ENCODE measurements around the gene GPI.

- TF ChIP-seq CTCF (IDR thresholded peaks at IDR 0.05) (no peak), POLR2AphosphoS5 (IDR thresholded peaks at IDR 0.05; ENCODE audit: low read depth, low read length) (no peak; the same call in 1 of the 2 replicates)
Observed at GRCh38 chr19:34357431-34357830, 7.6 kb upstream of the GPI start.

Data from Panc1 (cell line).